GM12864 (cell line): Measurements from ENCODE around the gene IGSF11.

Experiments used
- DNase-seq: peaks from one replicate; pipeline ENCODE4 v3.0.0-alpha.2; 2011; ENCODE audit warnings: low read depth
- H3K4me3 ChIP-seq: 2 replicates; pipeline ENCODE4 v1.5.1; 2011; ENCODE audit warnings: mild to moderate bottlenecking, low read depth, low read length, control low read depth
- TF ChIP-seq, protein P1 (sequence below): IDR thresholded peaks from 2 replicates; pipeline ENCODE4 v1.5.1; 2011; ENCODE audit warnings: low read depth, mild to moderate bottlenecking, moderate library complexity, low read length, control low read depth, inconsistent platforms; ENCODE audit errors: missing control alignments

Gene IGSF11

DNA sequence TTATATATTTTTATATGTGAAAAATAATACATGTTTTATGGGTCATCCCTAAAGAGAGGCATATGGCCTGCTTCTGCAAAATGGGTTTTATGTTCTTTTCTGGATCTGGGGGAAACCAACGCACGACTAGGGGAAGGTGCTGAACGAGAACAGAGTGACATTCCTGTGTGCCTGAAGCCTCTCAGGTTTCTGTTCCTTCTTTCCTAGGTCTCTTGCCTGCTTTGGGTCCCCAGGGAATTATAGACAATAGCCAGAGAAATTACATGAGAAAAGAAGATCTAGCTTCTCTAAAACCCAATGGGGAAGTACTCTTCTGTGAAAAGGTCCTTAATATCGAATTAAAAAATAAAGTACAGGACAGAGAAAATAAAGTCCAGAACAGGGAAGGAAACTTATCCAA, 66.5 kb downstream of the IGSF11 start:
- DNase-seq, result no peak
- H3K4me3 ChIP-seq, result no peak overlapping the region
- TF ChIP-seq, protein P1, sequence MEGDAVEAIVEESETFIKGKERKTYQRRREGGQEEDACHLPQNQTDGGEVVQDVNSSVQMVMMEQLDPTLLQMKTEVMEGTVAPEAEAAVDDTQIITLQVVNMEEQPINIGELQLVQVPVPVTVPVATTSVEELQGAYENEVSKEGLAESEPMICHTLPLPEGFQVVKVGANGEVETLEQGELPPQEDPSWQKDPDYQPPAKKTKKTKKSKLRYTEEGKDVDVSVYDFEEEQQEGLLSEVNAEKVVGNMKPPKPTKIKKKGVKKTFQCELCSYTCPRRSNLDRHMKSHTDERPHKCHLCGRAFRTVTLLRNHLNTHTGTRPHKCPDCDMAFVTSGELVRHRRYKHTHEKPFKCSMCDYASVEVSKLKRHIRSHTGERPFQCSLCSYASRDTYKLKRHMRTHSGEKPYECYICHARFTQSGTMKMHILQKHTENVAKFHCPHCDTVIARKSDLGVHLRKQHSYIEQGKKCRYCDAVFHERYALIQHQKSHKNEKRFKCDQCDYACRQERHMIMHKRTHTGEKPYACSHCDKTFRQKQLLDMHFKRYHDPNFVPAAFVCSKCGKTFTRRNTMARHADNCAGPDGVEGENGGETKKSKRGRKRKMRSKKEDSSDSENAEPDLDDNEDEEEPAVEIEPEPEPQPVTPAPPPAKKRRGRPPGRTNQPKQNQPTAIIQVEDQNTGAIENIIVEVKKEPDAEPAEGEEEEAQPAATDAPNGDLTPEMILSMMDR, result no peak

DNA sequence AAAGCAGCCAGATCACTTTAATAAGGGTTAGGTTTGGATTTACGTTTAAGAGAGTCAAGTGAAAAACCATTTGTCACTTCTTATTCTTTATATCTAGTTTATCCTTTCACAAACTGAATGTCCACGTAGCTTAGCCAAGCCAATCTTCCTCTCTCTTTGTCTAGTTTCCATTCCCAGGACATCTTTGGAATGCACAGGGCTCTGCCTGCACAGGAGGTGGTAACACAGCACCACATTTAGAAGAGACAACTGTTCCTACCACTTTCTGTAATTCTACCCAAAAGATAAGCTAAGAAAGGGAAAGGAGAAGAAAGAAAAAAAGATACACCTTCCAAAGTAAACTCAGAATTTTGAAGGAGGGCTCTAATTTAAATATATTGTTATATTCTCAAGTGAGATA, 67.9 kb downstream of the IGSF11 start:
- no peak for DNase-seq
- H3K4me3 ChIP-seq, result no peak overlapping the region
- TF ChIP-seq, protein P1, result no peak

DNA sequence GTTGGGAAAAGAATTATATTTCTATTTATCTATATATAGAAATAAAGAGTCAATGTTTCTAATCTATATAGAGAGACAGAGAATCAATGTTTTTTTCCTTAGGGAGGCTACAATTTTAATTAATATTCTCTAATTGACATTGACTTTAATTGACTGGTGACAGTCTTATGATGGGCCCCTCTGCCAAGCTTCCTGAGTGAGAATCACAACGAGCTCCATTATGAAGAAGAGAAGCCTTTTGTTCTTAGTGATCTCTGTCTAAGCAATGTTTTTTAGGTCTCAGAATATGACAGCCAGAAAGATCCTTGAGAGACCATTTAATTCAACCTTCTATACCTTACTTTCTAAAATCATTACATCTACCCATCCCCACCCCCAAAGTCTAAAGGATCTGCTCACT, 70.9 kb downstream of the IGSF11 start:
- DNase-seq, result no peak
- TF ChIP-seq, protein P1, result no peak

DNA sequence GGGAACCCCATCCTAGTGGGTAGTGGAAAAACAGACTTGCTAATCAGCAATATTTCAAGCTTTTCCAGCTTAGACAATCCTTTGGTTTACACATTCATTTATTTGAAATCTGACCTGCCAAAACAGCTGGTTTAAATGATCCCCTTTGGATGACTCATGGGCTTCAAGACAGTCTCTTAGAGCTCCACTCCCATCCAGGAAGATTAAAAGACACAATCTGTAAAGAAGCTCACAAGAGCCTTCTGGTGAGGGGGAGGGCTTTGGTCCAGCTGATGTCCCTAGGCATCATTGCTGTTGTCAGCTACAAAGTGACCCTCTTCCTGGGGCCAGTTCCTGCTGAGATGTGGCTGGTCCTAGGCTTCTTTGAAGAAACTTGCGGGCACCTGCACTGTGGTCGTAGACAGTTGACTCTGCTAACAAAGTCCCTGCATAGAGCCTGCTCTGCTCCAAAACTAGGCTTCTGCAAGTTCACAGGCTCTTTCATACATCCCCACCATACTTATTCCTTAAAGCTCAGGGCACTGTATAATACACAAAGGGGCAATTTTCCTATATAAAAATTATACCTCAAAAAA, 73.7 kb downstream of the IGSF11 start:
- DNase-seq, result no peak
- no peak overlapping the region for H3K4me3 ChIP-seq
- TF ChIP-seq, protein P1, result no peak

More for the DNA sequence above, 70.9 kb downstream of the IGSF11 start:
- no peak overlapping the region for H3K4me3 ChIP-seq

DNA sequence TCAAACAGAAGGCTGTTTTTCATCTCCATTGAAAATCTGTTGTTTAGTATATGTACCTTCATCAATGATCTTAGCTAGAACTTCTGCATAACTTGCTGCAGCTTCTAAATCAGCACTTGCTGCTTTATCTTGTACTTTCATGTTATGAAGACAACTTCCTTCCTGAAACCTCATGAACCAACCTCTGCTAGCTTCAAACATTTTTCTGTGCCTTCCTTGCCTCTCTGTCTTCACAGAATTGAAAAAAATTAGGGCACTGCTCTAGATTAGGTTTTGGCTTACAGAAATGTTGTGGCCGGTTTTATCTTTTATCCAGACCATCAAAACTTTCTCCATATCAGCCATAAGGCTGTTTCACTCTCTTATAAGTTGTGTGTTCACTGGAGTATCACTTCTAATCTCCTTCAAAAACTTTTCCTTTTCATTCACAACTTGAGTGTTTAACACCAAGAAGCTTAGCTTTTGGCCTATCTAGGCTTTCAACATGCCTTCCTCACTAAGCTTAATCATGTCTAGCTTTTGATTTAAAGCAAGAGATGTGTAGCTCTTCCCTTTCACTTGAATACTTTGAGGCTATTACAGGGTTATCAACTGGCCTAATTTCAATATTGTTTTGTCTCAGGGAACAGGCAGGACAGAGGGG, 78.6 kb downstream of the IGSF11 start:
- TF ChIP-seq, protein P1, result no peak
- no peak for DNase-seq
- no peak overlapping the region for H3K4me3 ChIP-seq

DNA sequence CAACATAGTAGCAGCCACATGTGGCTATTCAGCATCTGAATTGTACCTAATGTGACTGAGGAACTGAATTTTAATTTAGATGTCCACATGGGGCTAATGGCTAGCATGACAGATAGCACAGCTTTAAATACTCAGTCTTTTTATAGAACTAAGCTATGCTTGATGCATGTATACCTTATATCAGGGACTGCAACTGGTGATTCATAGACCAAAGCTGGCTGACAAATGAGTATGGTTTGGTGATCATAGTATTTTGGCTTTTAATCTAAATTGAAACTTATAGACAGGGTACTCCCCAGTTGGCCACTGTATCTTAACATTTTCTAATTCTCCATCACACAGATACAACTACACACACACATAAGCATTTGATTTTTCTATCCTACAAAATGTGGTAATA, 83.6 kb downstream of the IGSF11 start:
- DNase-seq, result no peak
- H3K4me3 ChIP-seq, result no peak overlapping the region
- TF ChIP-seq, protein P1, result no peak
